GM12865 (cell line): Measurements from ENCODE around the gene SELENOM.

ENCODE experiments used
- DNase-seq: peaks from one replicate; pipeline ENCODE4 v3.0.0; 2010; ENCODE audit warnings: low read depth
- H3K4me3 ChIP-seq: 2 replicates; pipeline ENCODE4 v1.5.1; 2011; ENCODE audit warnings: mild to moderate bottlenecking, low read depth, low read length, control low read depth
- TF ChIP-seq, protein P1 (sequence below): IDR thresholded peaks from 2 replicates; pipeline ENCODE4 v1.5.1; 2011; ENCODE audit warnings: low read length, control low read depth, low read depth, inconsistent platforms; ENCODE audit not compliant: insufficient read depth; ENCODE audit errors: missing control alignments

SELENOM gene

DNA sequence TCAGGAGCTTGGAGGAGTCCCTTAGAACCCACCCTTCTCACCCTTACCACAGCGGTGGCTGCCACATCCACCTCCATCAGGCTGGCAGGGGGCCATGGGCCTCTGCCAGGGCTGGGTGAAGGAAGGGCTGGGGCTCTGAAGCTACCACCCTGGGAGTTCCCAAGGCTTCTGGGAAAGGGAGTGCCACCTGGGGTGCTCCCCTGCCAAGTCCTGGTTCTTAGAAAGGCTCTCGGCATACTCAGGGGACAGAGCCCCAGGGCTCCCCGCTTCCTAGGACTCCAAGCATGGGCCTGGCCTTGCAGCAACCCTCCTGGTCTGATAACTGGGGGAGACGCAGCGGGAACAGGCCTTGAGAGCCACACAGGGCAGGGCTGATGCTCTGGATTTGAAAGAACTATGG, 33.4 kb upstream of the SELENOM start:
- H3K4me3 ChIP-seq: no peak overlapping the region
- no peak for DNase-seq
- TF ChIP-seq, protein P1, sequence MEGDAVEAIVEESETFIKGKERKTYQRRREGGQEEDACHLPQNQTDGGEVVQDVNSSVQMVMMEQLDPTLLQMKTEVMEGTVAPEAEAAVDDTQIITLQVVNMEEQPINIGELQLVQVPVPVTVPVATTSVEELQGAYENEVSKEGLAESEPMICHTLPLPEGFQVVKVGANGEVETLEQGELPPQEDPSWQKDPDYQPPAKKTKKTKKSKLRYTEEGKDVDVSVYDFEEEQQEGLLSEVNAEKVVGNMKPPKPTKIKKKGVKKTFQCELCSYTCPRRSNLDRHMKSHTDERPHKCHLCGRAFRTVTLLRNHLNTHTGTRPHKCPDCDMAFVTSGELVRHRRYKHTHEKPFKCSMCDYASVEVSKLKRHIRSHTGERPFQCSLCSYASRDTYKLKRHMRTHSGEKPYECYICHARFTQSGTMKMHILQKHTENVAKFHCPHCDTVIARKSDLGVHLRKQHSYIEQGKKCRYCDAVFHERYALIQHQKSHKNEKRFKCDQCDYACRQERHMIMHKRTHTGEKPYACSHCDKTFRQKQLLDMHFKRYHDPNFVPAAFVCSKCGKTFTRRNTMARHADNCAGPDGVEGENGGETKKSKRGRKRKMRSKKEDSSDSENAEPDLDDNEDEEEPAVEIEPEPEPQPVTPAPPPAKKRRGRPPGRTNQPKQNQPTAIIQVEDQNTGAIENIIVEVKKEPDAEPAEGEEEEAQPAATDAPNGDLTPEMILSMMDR: no peak

DNA sequence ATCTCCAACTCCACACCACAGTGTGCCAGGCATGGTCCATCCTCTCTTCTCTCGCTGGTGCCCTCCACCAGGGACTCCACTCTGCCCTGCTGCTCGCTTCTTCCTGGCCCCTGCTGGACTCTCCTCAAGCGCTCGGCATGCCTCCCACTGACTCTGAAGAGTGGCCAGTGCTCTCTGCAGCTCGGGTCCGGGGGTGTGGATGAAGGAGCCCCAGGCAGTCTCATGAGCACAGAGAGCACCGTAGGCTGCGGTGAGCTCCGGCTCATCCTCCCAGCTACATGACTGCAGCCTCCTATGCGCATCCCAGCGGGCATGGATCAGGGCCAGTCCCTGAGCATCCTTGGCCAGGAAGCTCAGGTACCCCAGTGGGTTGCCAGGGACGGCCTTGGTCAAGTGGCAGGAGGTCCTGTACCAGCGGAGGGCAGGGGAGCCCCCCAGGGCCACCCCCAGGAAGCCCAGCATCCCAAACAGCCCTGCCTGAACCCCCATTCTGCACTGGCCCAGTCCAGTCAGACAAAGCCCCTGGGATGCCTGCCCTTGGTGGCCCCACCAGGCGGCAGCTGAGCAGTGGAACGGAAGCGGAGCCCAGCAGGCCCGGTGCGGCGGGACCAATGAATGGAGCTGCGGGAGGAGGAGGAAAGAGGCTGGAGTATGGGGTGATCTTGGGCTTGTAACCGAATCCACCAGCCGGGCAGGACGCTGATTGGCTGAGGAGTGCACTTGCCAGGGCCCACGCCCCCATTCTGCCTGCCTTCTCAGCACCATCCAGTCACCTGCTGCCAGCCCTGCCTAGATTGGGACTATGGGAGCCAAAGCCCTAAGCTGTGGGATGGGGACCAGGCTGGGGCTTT, 32.7 kb upstream of the SELENOM start, which contains the start of gene PLA2G3:
TSS of gene PLA2G3 (minus strand) at position 643 of the 851 bp plus-strand sequence. CDS start at position 489, 154 bp downstream.
- DNase-seq: no peak
- TF ChIP-seq, protein P1: no peak
- no peak within 1 kb of the TSS for H3K4me3 ChIP-seq

DNA sequence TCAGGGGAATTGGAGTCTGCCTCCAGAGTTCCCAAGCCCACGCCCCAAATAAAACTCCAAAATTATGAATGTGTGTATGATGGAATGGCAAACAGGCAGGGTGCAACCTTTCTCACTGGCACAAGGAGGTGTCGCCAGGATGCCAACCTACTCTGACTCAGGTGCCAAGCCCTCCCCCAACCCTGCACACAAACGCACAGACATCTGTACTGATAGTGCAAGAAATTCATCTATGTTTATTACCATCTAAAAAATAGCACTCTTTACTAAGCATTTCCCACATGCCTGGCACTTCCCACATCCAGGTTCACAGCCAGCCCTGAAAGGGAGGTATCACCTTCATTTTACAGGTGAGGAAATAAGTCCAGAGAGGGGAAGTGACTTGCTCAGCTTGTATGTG, 31.7 kb upstream of the SELENOM start:
- no peak for DNase-seq
- H3K4me3 ChIP-seq: no peak overlapping the region

DNA sequence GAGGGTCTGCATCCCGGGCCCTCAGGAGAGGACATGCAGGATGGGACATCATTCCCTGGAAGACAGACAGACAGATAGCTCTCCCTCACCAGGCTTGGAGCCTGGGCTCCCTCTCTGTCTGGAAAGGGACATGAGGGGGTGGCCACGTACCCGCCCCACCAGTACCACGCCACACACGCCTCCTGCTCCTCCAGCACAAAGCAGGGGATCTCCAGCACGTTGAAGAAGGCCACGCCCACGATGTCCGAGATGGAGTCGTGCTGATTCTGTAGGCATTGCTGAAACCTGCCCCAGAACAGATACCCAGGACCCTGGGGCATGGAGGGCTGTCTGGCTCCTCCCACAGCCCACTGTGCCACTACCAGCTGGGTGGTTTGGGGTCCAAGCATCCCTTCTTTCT, 30.8 kb upstream of the SELENOM start:
- no peak for DNase-seq
- H3K4me3 ChIP-seq: no peak overlapping the region
- TF ChIP-seq, protein P1: no peak

More for the DNA sequence above, 31.7 kb upstream of the SELENOM start:
- TF ChIP-seq, protein P1: no peak

DNA sequence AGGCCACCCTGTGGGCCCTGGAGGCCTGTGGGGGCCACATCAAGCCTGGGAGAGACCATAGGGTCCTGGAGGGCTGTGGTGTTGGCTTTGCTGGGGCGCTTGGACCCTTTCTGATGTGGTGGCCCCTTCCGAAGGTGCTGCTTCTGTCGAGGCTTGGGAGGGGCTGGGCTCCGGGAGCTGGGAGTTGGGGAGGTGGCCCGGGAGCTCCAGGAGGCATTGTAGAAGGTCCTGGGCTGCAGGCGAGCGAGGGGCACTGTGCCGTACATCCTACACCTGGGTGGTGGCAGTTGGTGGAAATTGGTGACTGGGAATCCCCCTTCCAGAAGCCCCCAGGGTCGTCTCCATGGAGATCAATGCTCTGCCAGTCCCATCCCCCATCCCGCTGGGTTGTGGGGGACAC, 30.4 kb upstream of the SELENOM start:
- TF ChIP-seq, protein P1: no peak
- H3K4me3 ChIP-seq: no peak overlapping the region
- no peak for DNase-seq

- TF ChIP-seq, protein P1: no peak
- DNase-seq: no peak
- H3K4me3 ChIP-seq: no peak overlapping the region
Observed at GRCh38 chr22:31136711-31137110, 29.3 kb upstream of the SELENOM start.
